Renal cortical epithelial cell (primary cell): ENCODE data around the gene DOHH. TPM values are rescaled to one million over a fixed set of nuclear protein-coding genes. Genes with fewer than 3 reads are reported as not detected.

Experiments used
- DNase-seq: peaks from one replicate; pipeline ENCODE4 v3.0.0-alpha.2; 2011; ENCODE audit warnings: low read depth
- total RNA-seq: library from RNA; depleted of rRNA; stranded (reverse); fragments of >200 nt; gene quantifications from 2 replicates; pipeline ENCODE4 v1.2.3, GENCODE V29; 2014

The DOHH gene
- total RNA-seq, 1 donor from 2014 or later, result 21.6 TPM

- DNase-seq, result no peak
These were observed 2.6 kb upstream of the DOHH start for GRCh38 chr19:3503036-3503572.

DNA sequence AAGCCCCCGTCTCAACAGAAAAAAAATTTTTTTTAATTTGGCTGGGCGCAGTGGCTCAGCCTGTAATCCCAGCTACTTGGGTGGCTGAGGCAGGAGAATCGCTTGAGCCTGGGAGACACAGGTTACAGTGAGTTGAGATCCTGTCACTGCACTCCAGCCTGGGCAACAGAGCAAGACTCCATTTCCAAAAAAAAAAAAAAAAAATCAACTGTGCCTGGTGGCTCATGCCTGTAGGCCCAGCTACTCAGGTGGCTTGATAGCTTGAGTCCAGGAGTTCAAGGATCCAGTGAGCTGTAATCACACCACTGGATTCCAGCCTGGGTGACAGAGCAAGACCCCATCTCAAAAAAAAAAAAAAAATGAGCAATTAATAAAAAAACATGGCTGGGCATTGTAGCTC, 1.3 kb upstream of the DOHH start:
- DNase-seq, result no peak

- no peak for DNase-seq
These were observed 591 bp downstream of the DOHH start for GRCh38 chr19:3499738-3500428.

DNA sequence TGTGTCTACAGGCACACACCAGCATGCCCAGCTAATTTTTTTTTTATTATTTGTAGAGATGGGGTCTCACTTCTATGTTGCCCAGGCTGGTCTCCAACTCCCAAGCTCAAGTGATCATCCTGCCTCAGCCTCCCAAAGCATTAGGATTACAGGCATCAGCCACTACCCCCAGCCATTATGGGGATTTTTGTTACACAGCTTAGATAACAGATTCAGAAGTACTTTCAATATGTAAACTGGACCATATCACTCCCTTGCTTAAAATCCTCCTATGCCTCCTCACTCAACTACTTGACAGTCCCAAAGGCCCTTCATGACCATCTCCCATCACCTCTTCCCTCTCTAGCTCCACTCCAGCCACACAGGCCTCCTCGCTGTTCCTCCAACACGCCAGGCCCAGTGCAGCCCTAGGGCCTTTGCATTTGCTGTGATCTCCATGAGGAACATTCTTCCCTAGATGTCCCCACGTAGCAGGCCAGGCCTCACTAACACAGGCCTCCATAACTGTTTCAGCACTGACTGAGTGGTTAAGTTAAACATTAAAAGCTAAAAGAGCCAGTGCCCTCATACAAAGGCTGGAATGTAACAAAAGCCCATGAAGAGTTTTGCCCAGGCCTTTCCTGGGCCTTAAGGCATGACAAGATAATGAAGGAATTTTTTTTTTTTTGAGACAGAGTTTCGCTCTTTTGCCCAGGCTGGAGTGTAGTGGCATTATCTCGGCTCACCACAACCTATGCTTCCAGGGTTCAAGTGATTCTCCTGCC, 2.5 kb downstream of the DOHH start:
- DNase-seq, result peak; percentile 68

DNA sequence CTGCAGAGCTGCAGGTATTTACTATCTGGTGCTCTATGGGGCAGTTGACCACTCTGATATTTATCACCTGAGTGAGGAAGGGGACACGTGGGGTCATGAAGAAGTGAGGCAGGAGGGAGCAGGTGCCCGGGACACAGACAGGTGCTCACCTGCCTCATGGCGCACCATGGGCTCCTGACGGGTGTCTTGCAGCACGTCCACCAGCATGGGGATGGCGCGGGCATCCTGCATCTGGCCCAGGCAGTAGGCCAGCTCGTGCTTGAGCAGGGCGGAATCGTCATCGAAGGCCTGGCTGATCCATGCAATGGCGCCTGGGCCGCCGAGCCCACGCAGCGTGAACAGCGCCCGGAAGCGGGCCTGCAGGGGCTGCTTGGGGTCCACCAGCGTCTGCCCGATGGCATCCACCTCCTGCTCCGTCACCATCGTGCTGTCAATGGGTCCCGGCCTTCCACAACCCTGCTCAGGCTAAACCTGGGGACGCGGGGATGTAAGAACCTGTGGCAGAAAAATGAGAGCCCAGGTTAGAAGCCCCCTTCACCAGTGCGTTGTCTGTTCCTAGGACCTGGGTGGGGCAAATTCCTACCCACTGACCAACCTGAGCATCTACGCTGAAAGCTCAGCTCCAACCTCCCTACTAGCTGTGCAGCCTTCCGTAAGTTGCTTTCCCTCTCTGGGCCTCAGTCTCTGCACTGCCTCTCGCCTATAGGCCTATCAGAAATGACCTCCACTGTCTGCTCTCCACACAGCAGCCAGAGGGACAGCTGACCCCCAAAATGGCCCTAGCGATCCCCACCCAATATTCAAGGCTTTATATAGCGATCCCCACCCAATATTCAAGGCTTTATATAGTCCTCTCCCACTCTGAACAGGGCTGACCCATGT, 3.8 kb downstream of the DOHH start:
- no peak for DNase-seq

DNA sequence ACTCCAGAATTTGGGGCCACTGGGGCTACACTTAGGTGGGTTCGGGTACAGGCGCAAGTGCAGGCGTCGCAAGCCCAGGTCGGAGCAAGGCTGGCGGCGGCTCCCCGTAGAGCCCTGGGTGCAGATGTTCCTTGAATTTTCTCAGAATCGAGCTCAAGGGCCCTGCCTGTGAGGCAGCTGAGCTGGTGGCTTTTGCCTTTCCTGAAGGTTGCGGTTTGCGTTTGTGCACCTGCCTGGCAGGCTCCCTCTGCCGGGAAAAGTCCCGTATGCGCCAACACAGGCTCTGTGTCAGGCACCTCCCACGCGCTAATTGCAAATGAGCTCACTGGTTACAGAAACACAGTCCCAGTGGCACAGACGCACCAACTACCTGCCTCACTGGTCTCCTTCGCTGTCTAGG, 5.9 kb downstream of the DOHH start:
- no peak for DNase-seq

DNA sequence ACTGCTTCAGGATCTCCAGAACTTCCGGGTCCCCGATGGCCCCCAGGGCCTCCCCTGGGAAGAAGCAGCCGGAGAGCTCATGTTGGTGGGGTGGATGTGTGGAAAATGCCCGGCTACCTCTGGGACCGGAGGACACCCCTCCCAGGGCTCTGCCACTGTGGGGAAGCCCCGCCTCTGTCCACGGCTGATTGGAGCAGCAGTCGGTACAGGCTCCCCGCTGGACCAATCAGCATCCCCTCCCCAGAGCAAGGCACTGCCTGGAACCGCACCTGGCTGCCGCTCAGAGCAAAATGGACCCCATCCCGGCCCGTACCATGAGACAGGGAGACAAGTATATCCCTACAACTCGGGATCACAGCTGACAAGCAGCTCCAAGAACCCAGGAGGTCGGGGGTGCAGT, 6.4 kb downstream of the DOHH start:
- DNase-seq, result no peak

DNA sequence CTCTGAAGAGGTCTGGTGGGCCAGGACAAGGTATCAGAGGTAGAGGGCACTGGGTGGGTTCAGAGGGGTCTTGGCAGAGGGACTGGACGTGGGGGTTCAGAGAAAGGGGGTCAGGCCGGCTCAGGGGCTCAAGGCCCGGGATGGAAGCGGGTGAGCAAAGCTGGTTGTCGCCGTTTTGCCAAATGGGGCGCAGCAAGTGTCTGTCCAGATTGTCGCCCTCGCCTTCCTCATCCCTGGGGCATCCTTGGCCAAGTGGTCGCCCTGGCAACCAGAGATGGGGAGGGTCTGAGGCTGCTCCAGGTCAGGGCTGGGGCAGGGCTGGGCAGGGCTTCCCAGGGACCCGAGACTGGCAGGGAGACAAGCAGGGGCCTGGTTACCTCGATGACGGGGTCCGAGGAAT, 6.8 kb downstream of the DOHH start:
- no peak for DNase-seq

DNA sequence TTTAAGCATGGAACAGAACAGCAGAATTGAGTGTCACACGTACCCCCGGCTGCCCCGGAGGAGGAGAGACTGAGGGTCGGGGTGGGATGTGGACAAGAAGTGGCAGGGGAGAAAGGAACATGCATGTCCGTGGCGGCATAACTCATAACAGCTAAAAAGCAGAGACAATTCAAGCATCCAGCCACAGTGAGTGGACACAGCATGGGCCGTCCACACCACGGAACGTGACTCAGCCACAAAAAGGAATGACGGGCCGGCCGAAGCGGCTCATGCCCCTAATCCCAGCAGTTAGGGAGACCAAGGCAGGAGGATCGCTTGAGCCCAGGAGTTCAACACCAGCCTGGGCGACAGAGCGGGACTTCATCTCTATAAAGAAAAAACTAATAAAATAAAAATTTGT, 7.6 kb downstream of the DOHH start:
- no peak for DNase-seq

DNA sequence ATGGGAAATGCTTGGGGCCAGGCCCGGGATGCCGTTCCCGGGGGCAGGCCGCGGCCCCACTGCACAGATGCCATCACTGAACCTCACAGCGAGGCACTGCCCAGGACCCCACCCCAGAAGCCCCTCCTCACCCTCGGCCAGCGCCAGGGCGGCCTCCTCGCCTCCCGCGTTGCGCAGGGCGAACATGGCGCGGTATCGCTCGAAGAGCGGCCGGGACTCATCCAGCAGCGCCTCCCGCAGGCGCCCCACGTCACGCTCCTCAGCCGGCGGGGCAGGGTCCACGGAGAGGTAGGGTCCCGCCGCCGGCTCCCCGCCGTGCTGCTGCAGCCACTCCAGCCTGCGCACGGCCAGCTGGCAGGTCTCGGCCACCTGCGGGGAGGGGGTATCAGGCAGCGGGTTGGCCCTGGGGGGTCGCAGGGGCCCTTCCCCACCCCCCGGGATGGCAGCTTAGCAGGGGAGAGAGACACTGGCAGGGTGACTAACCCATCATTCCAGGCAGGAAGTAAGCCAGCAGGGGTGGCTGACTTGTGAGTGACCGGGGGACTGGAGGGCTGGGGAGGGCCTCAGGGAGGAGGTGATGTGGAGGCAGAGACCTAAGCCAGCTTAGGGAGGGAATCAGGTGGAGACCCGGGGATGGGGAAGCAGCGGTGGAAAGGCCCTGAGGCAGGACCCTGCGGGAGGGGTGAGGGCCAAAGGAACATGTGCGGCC, 8.2 kb downstream of the DOHH start:
- no peak for DNase-seq

GRCh38 chr19:3491396-3492119, 8.9 kb downstream of the DOHH start:
- DNase-seq, result no peak

DNA sequence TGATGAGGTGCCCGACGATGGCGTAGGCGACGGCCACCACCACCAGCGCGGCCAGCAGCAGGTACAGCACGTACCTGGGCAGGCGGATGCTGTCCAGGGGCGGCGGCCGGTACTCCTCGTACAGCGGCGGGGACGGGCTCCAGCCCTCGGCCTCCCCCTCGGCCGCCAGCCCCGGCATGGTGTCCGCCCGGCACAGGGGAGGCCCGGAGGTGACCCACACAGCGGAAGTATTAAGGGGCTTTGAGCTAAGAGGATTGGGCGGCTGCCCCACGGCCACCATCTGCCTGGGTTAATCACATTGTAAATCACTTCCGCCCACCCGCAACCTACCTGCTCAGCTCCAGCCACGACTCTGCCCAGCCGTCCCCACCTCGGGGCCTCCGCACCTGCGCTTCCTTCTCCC, 17.2 kb downstream of the DOHH start, which contains the start of gene SMIM44:
Gene SMIM44 (minus strand): TSS at position 216 of the 403 bp plus-strand sequence. CDS start 38 bp downstream, at position 178.
- DNase-seq, result no peak

DNA sequence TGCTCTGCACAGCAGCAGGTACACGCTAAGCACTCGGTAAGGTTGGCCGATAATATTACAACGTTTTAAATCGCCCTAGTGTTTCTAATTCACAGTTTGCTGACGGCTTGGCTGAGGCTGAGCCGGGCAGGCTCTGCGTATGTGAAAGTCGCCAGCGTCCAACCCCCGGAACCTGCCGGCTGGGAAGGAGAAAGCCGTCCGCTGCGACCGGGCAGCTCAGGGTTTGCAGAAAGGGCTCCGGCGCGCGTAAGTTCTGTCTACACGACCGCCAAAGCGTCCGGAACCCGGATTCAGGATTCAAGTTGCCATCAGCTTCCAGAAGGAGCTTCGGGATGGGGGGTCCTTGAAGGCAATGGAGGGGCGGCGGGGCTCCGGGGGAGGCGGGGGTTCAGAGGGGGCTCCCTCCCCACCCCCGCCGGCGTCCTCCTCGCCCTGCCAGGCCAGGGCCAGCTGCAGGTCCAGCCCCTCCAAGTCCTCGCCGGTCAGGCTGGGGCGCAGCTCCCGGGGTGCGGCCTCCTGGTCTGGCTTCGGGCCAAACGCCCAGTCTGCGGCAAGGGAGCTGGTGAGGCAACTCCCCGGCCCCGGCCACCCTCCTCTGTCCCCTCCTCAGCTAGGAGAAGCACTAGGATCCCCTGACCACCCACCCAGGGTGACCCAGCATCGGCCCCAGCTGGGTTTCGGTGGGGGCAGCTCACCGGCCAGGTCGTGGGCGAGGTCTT, 17.8 kb downstream of the DOHH start:
- DNase-seq, result no peak

GRCh38 chr19:3481241-3482090, 19.0 kb downstream of the DOHH start:
- DNase-seq, result no peak

GRCh38 chr19:3480383-3481091, 19.9 kb downstream of the DOHH start, which contains the start of gene SMIM24:
SMIM24 (minus strand) TSS chr19:3480525; CDS start chr19:3480463, 62 bp downstream.
- DNase-seq, result no peak

DNA sequence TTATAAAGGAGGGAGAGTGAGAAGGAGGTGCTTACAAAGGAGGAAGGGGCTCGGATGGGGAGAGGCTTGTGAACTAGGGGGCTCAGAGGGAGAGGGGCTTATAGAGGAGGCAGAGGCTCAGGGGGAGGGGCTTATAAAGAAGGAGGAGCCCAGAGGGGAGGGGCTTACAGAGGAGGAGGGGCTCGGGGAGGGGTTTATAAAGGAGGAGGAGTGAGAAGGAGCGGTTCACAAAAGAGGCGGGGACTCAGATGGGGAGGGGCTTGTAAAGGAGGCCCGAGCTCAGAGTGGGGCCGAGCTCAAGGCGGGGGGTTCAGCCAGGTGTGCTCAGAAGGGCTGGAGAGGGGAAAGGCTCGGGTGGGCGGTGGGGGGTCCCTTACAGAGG, 20.6 kb downstream of the DOHH start:
- DNase-seq, result no peak

DNA sequence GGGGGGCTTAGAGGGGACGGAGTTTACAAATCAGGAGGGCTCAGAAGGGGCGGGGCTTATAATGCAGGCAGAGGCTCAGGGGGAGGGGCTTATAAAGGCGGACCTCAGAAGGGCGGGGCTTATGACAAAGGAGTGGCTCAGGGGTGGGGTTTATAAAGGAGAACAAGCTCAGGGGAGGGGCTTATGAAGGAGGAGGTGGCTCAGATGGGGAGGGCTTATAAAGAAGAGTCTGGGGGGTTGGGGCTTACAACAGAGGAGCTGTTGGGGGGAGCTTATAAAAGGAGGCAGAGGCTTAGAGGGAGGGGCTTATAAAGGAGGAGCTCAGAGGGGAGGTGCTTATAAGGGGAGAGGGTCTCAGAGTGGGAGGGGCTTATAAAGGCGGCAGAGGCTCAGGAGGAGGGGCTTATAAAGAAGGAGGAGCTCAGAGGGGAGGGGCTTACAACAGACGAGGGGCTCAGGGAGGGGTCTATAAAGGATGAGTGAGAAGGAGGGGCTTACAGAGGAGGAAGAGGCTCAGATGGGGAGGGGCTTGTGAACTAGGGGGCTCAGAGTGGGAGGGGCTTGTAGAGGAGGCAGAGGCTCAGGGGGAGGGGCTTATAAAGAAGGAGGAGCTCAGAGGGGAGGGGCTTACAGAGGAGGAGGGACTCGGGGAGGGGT, 21.2 kb downstream of the DOHH start:
- DNase-seq, result no peak
